GM19455 (cell line): ENCODE measurements around the gene PPP2R2B.

ENCODE experiments used
- ATAC-seq: cut with Tn5 transposase; IDR thresholded peaks from one replicate; pipeline ENCODE4 v1.9.1; 2021; ENCODE audit not compliant: unreplicated experiment

Gene PPP2R2B

DNA sequence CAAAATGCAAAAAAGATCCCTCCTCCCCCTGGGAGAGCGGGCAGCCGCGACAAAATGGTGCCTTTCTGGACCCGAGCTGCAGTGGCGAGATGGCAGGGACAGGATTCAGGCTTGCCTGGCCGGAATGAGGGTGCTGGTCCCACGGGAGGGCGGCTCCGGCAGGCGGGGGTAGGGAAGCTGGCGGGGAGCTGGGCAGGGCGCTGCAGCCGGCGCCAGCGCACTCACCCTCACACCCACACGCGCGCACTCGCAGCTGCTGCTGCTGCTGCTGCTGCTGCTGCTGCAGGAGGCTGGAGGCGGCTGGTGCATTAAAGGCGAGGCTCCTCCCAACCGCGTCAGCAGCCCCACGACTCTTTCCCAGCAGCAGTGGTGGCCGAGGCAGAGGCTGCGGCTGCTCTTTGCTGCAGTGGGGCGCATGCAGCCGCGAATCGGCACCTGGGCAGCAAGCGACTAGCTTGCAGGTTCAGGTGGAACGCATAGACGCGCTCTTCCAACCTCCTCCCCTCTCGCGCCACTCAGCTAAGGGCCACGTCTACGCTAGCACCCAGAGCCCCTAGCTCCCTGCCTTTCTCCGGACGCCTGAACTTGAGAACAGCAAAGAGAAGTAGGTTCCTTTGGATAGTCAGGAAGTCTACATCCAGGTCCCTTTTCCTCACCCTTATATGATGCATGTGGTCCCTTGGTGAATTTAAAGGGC lies at the start of gene PPP2R2B:
PPP2R2B (minus strand) TSS at position 282 of the 697 bp plus-strand sequence.
- ATAC-seq, result no peak

DNA sequence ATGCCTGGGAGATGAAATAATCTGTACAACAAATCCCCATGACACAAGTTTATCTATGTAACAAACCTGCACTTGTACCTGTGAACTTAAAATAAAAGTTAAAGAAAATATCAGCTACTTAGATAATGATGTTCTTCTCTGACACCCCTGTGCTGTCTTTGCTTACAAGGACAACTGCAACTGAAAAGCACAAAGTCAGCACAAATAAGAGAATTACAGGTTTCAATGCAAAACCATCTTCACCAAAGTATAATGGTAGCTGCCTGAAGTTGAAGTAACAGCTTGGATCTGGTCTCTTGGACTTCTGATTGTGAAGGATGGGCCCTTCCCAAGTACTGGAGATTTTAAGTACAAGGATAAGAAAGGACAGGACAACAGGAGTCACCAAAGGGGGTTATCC lies 45.6 kb upstream of the PPP2R2B start:
- no peak for ATAC-seq

DNA sequence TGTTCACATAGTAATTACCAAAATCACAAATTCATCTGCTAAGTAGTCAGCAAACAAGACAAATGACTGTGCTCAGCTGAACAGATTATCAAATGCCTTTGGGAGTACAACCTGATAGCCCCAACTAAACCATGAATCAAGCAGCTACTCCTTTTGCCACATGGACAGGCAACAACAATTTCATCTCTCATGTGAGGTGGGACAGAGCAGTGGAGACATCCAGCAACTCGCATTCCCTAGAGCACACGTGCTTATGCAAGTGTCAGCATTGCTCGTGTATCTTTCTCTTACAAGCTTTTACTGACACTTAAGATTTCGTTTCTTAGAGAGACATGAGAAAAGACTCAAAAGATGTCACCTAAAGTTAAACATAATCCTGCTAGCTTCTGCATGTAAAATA lies 42.7 kb upstream of the PPP2R2B start:
- no peak for ATAC-seq

DNA sequence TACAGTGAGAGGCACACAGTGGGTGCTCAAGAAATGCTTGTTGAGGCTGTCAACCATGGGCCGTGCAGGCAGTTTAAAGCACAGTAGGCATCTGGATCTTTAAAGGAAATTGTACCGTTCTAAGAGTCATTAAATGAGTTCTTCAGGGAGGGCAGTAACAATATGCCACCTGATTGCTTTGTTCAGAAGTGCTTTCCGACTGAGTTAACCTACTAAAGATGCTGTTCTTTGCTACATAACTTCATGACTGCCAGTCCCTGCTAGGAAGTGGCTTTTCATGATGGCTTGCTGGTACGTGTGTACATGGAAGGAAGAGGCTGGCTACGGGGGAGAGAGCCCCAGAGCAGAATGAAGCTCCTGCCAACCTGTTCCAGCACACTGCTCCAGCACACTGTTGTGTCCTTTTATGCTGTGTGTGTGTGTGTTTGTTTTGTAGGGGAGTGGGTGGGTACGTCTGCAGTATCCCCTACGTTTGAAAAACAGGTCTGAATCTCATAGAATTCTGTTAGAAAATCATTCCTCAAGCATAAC lies 41.9 kb upstream of the PPP2R2B start:
- ATAC-seq, result no peak

DNA sequence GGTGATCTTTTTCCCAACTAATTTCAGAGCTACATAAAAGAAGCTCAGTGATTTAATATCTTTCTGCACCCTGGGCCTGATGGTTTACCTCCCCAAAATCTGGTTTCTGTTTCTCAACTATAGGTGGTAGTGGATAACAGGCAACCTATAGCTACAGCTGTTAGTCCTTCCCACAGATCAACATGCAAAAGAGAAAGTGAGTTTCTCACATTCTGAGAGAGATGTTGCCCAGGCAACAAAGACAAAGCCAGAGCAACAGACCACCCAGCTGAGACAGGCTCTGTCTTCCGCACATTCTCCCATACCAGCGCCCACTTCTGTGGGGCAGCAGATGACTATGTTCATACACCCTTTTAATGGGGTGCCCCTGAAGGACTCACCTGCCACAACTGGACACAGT lies 40.7 kb upstream of the PPP2R2B start:
- ATAC-seq, result no peak

DNA sequence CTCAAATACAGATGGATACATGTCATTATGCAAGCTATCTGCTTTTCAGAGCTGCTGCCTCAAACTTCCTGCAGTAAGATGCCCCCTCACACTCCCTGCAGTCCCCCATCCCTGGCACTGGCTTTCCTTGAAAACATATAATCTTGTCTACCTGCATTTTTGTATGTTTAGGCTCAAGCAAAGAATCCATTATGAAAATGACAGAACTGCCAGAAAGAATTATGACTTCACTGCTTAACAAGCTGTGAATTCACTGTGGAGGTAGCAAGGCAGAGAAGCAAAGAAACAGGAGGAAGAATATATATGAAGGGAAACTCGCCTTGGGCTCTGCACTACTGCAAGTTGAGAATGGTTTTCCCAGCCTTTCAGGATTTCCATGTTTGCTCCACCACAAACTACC lies 39.4 kb upstream of the PPP2R2B start:
- no peak for ATAC-seq

DNA sequence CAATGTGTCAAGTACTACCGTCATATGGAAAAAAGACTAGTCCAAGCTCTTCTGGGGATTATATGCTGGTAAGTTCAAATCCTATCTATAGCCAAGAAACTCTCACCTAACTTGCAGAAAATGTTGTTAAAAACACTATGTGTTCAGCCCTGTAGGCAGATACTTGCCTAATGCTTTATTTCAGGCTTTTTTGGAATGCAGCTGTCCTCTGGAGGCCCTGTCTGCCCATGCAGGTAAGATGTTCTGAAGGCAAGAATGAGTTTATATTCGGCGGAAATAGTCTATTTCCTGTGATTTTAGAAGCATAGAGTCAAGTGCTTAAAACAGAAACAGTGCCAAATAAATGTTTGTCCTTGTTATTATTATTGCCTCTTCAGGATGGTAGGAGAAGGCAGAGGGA lies 34.3 kb upstream of the PPP2R2B start:
- no peak for ATAC-seq

DNA sequence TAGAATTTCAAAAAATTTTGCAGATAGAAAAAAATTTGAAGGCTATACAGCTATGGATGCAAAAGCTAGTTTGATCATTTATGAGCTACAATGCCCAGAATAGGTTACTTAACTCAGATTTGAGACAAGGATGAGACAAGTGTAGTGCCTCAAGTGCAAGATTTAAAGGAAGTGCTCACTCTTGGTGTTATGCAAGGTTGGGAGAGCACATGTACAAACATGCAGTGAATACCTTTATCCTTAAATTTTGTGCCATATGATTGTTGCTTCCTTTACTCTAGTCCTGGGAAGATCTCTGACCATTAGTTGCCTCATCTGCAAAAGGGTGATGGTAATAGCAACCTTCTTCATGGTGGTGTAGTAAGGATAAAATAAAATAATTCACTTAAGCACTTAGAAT lies 31.7 kb upstream of the PPP2R2B start:
- ATAC-seq, result no peak

DNA sequence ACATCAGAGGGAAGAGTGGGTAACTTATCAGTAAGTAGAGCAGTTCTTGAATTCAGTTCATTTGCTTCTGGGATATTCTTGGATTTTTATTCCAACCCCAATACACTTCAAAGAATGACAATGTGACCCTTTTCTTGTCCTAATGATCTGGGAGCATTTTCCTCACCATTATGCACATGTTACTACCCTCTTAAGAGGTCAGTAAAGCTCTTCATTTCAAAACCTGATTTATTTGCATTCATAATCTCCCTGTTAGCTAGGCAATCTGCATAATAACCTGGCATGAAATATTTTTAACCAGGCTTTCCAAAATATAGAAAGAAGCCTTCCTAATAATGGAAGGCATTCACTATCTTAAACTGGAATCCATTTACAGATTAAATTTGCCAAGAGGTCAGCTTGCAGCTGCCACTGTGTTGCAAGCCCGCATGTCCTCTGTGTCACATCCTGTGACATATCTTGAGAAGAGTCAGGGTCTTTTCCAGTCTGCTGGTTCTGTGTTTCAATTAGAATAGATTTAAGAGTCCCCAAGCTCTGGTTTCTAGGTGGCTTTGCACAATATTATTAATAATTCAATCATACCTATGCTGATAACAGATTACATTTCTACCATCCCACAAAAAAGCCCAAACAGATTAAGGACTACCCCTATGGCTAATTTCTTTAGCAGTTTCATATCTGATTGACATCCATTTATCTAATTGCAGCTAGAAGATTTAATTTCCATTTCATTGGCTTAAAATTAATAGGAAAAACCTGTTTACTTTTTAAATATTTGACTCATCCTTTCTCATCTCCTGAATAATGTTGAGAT lies 30.9 kb upstream of the PPP2R2B start:
- no peak for ATAC-seq

- ATAC-seq, result no peak
Observed at GRCh38 chr5:146906803-146907202, 28.2 kb upstream of the PPP2R2B start.

- ATAC-seq, result no peak
Observed at GRCh38 chr5:146904890-146905289, 26.3 kb upstream of the PPP2R2B start.

GRCh38 chr5:146903789-146904188 lies 25.2 kb upstream of the PPP2R2B start:
- no peak for ATAC-seq

- ATAC-seq, result no peak
Observed at GRCh38 chr5:146902471-146902870, 23.9 kb upstream of the PPP2R2B start.

GRCh38 chr5:146897061-146897460 lies 18.5 kb upstream of the PPP2R2B start:
- no peak for ATAC-seq

- no peak for ATAC-seq
Observed at GRCh38 chr5:146894753-146895521, 16.4 kb upstream of the PPP2R2B start.

DNA sequence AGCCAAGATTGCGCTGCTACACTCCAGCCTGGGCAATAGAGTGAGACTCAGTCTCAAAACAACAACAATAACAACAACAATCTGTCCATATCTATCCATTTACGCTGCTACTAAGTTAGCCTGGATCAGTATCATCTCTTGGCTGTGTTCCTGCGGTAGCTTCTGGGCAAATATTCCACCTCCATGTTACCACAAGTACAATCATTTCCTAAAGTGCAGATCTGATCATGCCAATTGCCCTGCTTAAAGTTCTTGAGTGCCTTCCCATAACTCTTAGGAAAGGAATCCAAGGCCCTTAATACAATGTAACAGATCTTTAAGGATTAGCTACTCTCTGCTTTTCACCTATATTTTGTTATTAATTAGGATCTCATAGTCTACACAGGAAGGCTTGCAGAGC lies 15.4 kb upstream of the PPP2R2B start:
- no peak for ATAC-seq

- no peak for ATAC-seq
Observed at GRCh38 chr5:146892231-146892630, 13.7 kb upstream of the PPP2R2B start.

DNA sequence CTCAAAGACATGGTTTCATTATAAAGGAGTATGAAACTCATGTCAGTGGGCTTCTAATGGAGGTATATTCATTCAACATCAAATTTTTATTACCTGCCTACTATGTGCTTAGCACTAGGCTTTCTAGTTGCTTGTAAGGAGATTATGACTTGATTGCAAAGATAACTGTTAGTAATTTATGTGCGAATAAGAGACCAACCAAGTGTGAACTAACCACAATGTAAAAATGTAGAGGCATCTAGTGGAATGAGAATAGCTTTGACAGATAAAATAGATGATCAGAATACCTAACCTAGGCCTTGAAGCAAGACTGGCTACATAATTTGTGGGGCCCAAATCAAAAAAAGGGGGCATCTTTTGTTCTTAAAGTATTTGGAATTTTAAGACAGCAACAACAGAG lies 13.0 kb upstream of the PPP2R2B start:
- ATAC-seq, result no peak

DNA sequence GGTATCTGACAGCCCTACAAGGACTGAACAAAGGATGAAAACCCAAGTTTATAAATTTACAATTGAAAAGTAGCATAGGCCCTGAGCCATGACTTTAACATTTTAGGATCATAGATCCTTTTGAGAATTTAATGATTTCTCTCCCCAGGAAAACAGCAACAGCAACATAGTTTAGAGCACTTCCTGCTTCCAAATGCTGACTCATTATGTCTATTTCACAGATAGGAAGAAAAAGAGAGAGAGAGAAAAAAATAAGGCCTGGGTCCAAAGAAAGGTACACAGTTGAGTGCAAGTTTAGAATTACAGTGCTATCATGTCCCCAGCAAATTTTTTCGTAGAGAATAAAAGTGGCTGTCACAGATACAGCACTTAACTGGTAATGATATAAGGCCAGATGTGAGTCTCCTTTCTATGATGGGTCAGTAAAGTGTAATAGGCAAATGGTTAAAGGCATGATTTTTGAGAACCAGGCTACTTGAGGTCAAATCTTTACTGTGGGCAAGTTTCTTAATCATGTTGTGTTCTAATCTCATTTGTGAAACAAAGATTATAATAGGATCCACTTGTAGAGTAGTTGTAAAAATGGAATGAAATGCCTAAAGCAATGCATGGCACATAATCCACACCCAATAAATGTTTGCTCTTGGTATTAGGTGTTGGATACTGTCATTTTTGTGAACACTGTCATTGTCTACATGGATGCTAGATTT lies 12.3 kb upstream of the PPP2R2B start:
- no peak for ATAC-seq

DNA sequence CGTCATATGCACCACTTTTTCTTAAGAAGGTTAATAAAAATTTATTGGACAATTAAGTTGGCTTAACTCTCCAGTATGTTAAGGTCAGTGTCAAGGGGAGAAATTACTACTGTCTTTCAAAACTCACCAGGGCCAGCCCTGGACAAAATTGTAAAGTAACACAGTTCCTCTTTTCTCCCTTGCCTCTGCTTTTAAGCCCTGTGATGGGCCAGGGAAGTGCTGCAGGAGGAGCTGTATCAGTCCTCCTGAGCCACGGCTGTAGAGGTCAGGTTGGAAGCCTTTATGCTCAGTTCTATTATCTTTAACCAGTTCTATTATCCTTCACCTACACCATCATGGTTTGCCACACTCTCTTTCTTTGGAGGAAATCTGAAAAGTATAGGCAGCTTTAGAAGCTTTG lies 11.5 kb upstream of the PPP2R2B start:
- no peak for ATAC-seq

DNA sequence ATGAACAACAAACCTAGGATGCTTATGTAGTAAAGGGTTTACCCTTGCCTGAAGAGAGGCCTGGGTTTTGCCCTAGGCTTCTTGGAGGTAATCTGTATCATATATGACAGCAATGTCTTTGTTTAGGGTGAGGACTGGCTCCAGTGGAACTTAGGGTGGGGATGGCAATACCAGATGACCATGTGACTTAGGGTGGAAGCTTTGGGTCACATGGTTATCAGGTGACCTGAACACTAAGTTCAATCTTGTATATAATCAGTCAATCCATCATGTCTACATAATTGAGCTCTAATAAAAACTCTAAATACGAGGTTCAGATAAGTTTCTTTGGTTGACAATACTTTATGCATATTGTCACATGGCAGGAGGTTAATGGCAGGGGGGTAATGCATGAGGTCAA lies 10.6 kb upstream of the PPP2R2B start:
- no peak for ATAC-seq
